ENCODE data around the gene ZBTB25.
A peak's percentile ranks its signal among the peaks of the same experiment; 100 is the strongest.
"Not testable (repeated sequence)": the region's sequence is repeated elsewhere in the genome, so short reads cannot be mapped to it uniquely, and the experiment has no call there.

Gene ZBTB25

GRCh38 chr14:64503434-64504309, at the start of gene ZBTB25:
Gene ZBTB25, minus strand, starts transcription at chr14:64503838. Its CDS starts 13,305 bp downstream, at chr14:64490533.
- no peak for FAIRE-seq

- no peak for FAIRE-seq
Observed at GRCh38 chr14:64550621-64551333, 47.1 kb upstream of the ZBTB25 start.

GRCh38 chr14:64549791-64550620, 46.4 kb upstream of the ZBTB25 start, which contains the start of gene PPP1R36:
Gene PPP1R36, plus strand, starts transcription at chr14:64549961. Its CDS starts 37 bp downstream, at chr14:64549998.
- FAIRE-seq, result no peak

GRCh38 chr14:64549016-64549415, 45.4 kb upstream of the ZBTB25 start:
- FAIRE-seq, result no peak

- no peak for FAIRE-seq
Observed at GRCh38 chr14:64544607-64545312, 41.1 kb upstream of the ZBTB25 start.

GRCh38 chr14:64542836-64543201, 39.2 kb upstream of the ZBTB25 start:
- FAIRE-seq, result no peak

GRCh38 chr14:64541972-64542835, 38.6 kb upstream of the ZBTB25 start:
- FAIRE-seq, result no peak

GRCh38 chr14:64541261-64541971, 37.8 kb upstream of the ZBTB25 start:
- FAIRE-seq, result no peak

GRCh38 chr14:64540208-64541202, 36.9 kb upstream of the ZBTB25 start, which contains the start of gene HSPA2:
Gene HSPA2, plus strand, starts transcription at chr14:64540741. Its CDS starts 109 bp downstream, at chr14:64540850.
- peak; percentile 89 for FAIRE-seq

GRCh38 chr14:64536488-64537245, 33.0 kb upstream of the ZBTB25 start:
- FAIRE-seq, result no peak

- FAIRE-seq, result no peak
Observed at GRCh38 chr14:64531567-64531966, 27.9 kb upstream of the ZBTB25 start.

- no peak for FAIRE-seq
Observed at GRCh38 chr14:64525354-64525753, 21.7 kb upstream of the ZBTB25 start.

- no peak for FAIRE-seq
Observed at GRCh38 chr14:64522591-64523355, 19.1 kb upstream of the ZBTB25 start.

GRCh38 chr14:64520699-64521098, 17.1 kb upstream of the ZBTB25 start:
- no peak for FAIRE-seq

- FAIRE-seq, result no peak
Observed at GRCh38 chr14:64518229-64518628, 14.6 kb upstream of the ZBTB25 start.

- not testable (repeated sequence) for FAIRE-seq
Observed at GRCh38 chr14:64517667-64518066, 14.0 kb upstream of the ZBTB25 start.

- FAIRE-seq, result no peak
Observed at GRCh38 chr14:64516969-64517368, 13.3 kb upstream of the ZBTB25 start.

- no peak for FAIRE-seq
Observed at GRCh38 chr14:64515053-64515452, 11.4 kb upstream of the ZBTB25 start.
